ENCODE data around the gene ACKR3. TPM values are rescaled to one million over a fixed set of nuclear protein-coding genes. Genes with fewer than 3 reads are reported as not detected.

Gene ACKR3
- total and polyA plus RNA-seq, 2 experiments from 2014 or later = 1.0 to 3.0 TPM

DNA sequence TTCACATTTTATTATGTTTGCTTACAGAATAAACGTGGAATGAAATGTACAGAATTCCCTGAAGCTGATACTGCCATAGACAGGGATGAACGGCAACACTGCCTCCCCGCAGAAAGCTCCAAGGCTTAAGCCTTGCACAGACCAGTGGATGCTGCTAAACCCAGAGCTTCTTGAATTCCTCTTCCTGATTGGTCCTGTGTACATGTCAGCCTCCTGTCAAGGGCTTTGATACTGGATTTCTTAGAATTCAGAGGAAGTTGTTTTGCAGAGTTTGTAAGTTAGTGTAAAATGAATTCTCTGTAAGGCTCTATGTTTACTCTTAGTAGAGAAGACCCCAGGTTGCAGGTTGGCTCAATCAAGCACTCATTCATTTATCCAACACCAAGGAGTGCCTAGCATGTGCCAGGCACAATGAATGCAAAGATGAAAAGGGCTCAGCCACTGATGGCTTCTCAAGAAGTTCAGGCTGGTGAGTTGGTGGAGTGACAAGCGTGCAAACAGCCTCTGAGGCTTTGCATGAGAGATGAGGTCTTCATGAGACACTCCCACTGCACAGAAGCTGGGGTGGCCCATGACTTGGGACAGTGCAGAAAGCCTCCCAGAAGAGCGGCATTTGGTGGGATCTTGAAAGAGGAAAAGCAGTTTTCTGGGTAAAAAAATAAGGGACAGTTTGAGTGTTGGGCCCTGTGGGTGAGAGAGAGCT lies 50.4 kb downstream of the ACKR3 start:
- no peak overlapping the region for H3K4me2 ChIP-seq
- H3K27me3 Mint-ChIP-seq (ENCODE audit: insufficient read depth, low read depth, poor library complexity) = peaks cover 11% of the 10 kb centered on the region
- H2AFZ ChIP-seq = no peak overlapping the region
- TF ChIP-seq EZH2phosphoT487 (IDR thresholded peaks at IDR 0.05; ENCODE audit: unreplicated experiment) (no peak), ETS1 (IDR thresholded peaks at IDR 0.05) (no peak), ZNF114 (CRISPR knock-in tag; IDR thresholded peaks at IDR 0.05) (no peak), CREB1 (CRISPR knock-in tag; IDR thresholded peaks at IDR 0.05; ENCODE audit: low read depth) (no peak), EZH2 (IDR thresholded peaks at IDR 0.05; ENCODE audit: low read depth, unreplicated experiment) (no peak), NANOG (IDR thresholded peaks at IDR 0.05; ENCODE audit: borderline replicate concordance) (no peak), CTCF (conservative IDR thresholded peaks at IDR 0.05; ENCODE audit: low read depth in 2 of 2) (no peak), STAT1 (IDR thresholded peaks at IDR 0.05; ENCODE audit: unreplicated experiment) (no peak), ZNF462 (CRISPR knock-in tag; IDR thresholded peaks at IDR 0.05) (no peak), JUNB (IDR thresholded peaks at IDR 0.05; ENCODE audit: unreplicated experiment) (no peak), ZNF331 (CRISPR knock-in tag; IDR thresholded peaks at IDR 0.05; ENCODE audit: low read depth) (no peak), POLR2AphosphoS5 (IDR thresholded peaks at IDR 0.05; ENCODE audit: low read depth) (no peak)
- TF ChIP-seq, protein P1, sequence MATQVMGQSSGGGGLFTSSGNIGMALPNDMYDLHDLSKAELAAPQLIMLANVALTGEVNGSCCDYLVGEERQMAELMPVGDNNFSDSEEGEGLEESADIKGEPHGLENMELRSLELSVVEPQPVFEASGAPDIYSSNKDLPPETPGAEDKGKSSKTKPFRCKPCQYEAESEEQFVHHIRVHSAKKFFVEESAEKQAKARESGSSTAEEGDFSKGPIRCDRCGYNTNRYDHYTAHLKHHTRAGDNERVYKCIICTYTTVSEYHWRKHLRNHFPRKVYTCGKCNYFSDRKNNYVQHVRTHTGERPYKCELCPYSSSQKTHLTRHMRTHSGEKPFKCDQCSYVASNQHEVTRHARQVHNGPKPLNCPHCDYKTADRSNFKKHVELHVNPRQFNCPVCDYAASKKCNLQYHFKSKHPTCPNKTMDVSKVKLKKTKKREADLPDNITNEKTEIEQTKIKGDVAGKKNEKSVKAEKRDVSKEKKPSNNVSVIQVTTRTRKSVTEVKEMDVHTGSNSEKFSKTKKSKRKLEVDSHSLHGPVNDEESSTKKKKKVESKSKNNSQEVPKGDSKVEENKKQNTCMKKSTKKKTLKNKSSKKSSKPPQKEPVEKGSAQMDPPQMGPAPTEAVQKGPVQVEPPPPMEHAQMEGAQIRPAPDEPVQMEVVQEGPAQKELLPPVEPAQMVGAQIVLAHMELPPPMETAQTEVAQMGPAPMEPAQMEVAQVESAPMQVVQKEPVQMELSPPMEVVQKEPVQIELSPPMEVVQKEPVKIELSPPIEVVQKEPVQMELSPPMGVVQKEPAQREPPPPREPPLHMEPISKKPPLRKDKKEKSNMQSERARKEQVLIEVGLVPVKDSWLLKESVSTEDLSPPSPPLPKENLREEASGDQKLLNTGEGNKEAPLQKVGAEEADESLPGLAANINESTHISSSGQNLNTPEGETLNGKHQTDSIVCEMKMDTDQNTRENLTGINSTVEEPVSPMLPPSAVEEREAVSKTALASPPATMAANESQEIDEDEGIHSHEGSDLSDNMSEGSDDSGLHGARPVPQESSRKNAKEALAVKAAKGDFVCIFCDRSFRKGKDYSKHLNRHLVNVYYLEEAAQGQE (IDR thresholded peaks at IDR 0.05; ENCODE audit: unreplicated experiment) = no peak
- H3F3A ChIP-seq (replicated peaks; ENCODE audit: low read depth) = no peaks in the 10 kb centered on the region
- DNase-seq (ENCODE audit: low spot score) (no peak), ATAC-seq (no peak)
- H3K4me1 Mint-ChIP-seq = peaks cover 7% of the 10 kb centered on the region; the same call in 1 of the 3 replicates
- no peaks in the 10 kb centered on the region for H3K79me2 ChIP-seq (replicated peaks; ENCODE audit: insufficient read depth)
- H3K27ac Mint-ChIP-seq = no peak overlapping the region
- no peaks in the 10 kb centered on the region for H3K36me3 ChIP-seq (ENCODE audit: insufficient read depth)
- no peaks in the 10 kb centered on the region for H3K9me2 ChIP-seq (ENCODE audit: insufficient read depth)
- no peaks in the 10 kb centered on the region for H3K4me1 ChIP-seq (ENCODE audit: insufficient read depth)
- no peaks in the 10 kb centered on the region for H4K20me1 ChIP-seq (replicated peaks; ENCODE audit: insufficient read depth)
- no peaks in the 10 kb centered on the region for H3K27me3 ChIP-seq (ENCODE audit: insufficient read depth)
- H3K36me3 Mint-ChIP-seq (ENCODE audit: low read depth) = no peaks in the 10 kb centered on the region
- H3K27ac ChIP-seq (ENCODE audit: low read depth) = no peak overlapping the region
- no peaks in the 10 kb centered on the region for H3K9me3 Mint-ChIP-seq
- no peak overlapping the region for H3K4me3 ChIP-seq
- H3K4me3 Mint-ChIP-seq = no peak overlapping the region

Data from GM23338 (cell line).